Activated CD4-positive, alpha-beta T cell treated with anti-CD3 and anti-CD28 coated beads, Interleukin-2, amount 10 ng/mL, durations not matched to agents 24 days and 14 days (primary cell): Measurements from ENCODE around the gene TAB2. TPM values are rescaled to one million over a fixed set of nuclear protein-coding genes. Genes with fewer than 3 reads are reported as not detected.

ENCODE experiments used
- DNase-seq: peaks from one replicate; pipeline ENCODE4 v3.0.0; 2022
- H3K27ac Mint-ChIP-seq: one replicate; pipeline ENCODE4 v1.8.0; 2022; ENCODE audit warnings: mild to moderate bottlenecking, mixed read lengths
- H3K27me3 Mint-ChIP-seq: one replicate; pipeline ENCODE4 v1.8.0; 2022; ENCODE audit warnings: mixed read lengths
- H3K36me3 Mint-ChIP-seq: one replicate; pipeline ENCODE4 v1.8.0; 2022; ENCODE audit warnings: low read depth, mild to moderate bottlenecking, mixed read lengths
- H3K4me1 Mint-ChIP-seq: one replicate; pipeline ENCODE4 v1.8.0; 2021; ENCODE audit warnings: mixed read lengths
- H3K4me3 Mint-ChIP-seq: one replicate; pipeline ENCODE4 v1.8.0; 2022; ENCODE audit warnings: mild to moderate bottlenecking, moderate library complexity, mixed read lengths
- H3K9me3 Mint-ChIP-seq: one replicate; pipeline ENCODE4 v1.8.0; 2021; ENCODE audit warnings: mixed read lengths
- intact Hi-C: fragments of 100-400 bp; cut with micrococcal nuclease; formaldehyde crosslinking; loops from one replicate; pipeline ENCODE4 v1.15.1; 2023
- total RNA-seq: library from RNA; stranded (reverse); gene quantifications from 2 replicates; pipeline ENCODE4 v1.2.3, GENCODE V29; 2022

TAB2 gene
- total RNA-seq, 1 donor from 2014 or later, result 136 TPM

- Mint-ChIP-seq H3K9me3 (no peaks in the 10 kb centered on the region), H3K4me1 (peaks cover 51% of the 10 kb centered on the region), H3K36me3 (peaks cover 50% of the 10 kb centered on the region), H3K4me3 (no peak overlapping the region), H3K27me3 (no peaks in the 10 kb centered on the region), H3K27ac (no peak overlapping the region)
- DNase-seq, result no peak
- intact Hi-C loops, result no loop called here
Observed at GRCh38 chr6:149354009-149354408, 36.5 kb downstream of the TAB2 start.

GRCh38 chr6:149356081-149356750, 38.7 kb downstream of the TAB2 start:
- DNase-seq, result peak; percentile 55
- peaks cover 54% of the 10 kb centered on the region for H3K36me3 Mint-ChIP-seq
- intact Hi-C loops, result no loop called here
- H3K9me3 Mint-ChIP-seq, result no peaks in the 10 kb centered on the region
- H3K27ac Mint-ChIP-seq, result peak overlapping the region; percentile 15
- no peak overlapping the region for H3K4me3 Mint-ChIP-seq
- peaks cover 57% of the 10 kb centered on the region for H3K4me1 Mint-ChIP-seq
- H3K27me3 Mint-ChIP-seq, result no peaks in the 10 kb centered on the region

GRCh38 chr6:149357726-149358538, 40.4 kb downstream of the TAB2 start:
- H3K4me3 Mint-ChIP-seq, result peak overlapping the region; percentile 21
- peaks cover 63% of the 10 kb centered on the region for H3K4me1 Mint-ChIP-seq
- intact Hi-C loops, result no loop called here
- H3K27ac Mint-ChIP-seq, result peak overlapping the region; percentile 56
- no peaks in the 10 kb centered on the region for H3K27me3 Mint-ChIP-seq
- H3K36me3 Mint-ChIP-seq, result peaks cover 65% of the 10 kb centered on the region
- DNase-seq, result peak; percentile 54
- H3K9me3 Mint-ChIP-seq, result no peaks in the 10 kb centered on the region

GRCh38 chr6:149359440-149359839, 41.9 kb downstream of the TAB2 start:
- intact Hi-C loops, result no loop called here
- no peaks in the 10 kb centered on the region for H3K9me3 Mint-ChIP-seq
- H3K36me3 Mint-ChIP-seq, result peaks cover 66% of the 10 kb centered on the region

GRCh38 chr6:149360536-149360935, 43.0 kb downstream of the TAB2 start:
- H3K27ac Mint-ChIP-seq, result peak overlapping the region; percentile 67
- intact Hi-C loops, result no loop called here
- H3K36me3 Mint-ChIP-seq, result peaks cover 65% of the 10 kb centered on the region
- no peak overlapping the region for H3K4me3 Mint-ChIP-seq
- H3K4me1 Mint-ChIP-seq, result peaks cover 71% of the 10 kb centered on the region
- H3K9me3 Mint-ChIP-seq, result no peaks in the 10 kb centered on the region
- DNase-seq, result no peak
- H3K27me3 Mint-ChIP-seq, result no peaks in the 10 kb centered on the region

More at GRCh38 chr6:149359440-149359839, 41.9 kb downstream of the TAB2 start:
- no peak for DNase-seq
- peak overlapping the region; percentile 12 for H3K4me3 Mint-ChIP-seq
- H3K27me3 Mint-ChIP-seq, result no peaks in the 10 kb centered on the region
- peaks cover 66% of the 10 kb centered on the region for H3K4me1 Mint-ChIP-seq
- peak overlapping the region; percentile 67 for H3K27ac Mint-ChIP-seq

- Mint-ChIP-seq H3K4me3 (no peak overlapping the region), H3K27me3 (no peaks in the 10 kb centered on the region), H3K36me3 (peaks cover 58% of the 10 kb centered on the region), H3K27ac (peak overlapping the region; percentile 38), H3K9me3 (no peaks in the 10 kb centered on the region), H3K4me1 (peaks cover 66% of the 10 kb centered on the region)
- no peak for DNase-seq
- intact Hi-C loops, result no loop called here
Observed at GRCh38 chr6:149362289-149362688, 44.8 kb downstream of the TAB2 start.

DNA sequence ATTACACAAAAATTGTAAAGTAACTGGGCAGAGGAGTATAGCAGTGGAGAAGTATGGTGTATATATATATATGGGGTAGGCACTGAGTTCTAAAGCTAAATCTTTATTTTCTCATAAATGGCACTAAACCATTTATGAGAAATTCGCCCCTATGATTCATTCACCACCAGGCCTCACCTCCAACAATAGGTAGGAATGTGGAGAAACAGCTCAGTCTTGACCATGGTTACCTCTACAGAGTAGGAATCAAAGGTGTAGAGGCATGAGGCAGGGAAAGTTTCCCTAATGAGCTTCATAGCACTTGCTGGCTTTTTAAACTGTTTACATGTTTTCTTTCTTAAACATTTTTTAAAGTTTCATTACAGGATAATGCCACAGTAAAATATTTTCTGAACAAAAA, 45.6 kb downstream of the TAB2 start:
- intact Hi-C loops, result no loop called here
- Mint-ChIP-seq H3K27me3 (no peaks in the 10 kb centered on the region), H3K4me3 (no peak overlapping the region), H3K27ac (no peak overlapping the region), H3K9me3 (no peaks in the 10 kb centered on the region), H3K4me1 (peaks cover 62% of the 10 kb centered on the region), H3K36me3 (peaks cover 50% of the 10 kb centered on the region)
- no peak for DNase-seq

DNA sequence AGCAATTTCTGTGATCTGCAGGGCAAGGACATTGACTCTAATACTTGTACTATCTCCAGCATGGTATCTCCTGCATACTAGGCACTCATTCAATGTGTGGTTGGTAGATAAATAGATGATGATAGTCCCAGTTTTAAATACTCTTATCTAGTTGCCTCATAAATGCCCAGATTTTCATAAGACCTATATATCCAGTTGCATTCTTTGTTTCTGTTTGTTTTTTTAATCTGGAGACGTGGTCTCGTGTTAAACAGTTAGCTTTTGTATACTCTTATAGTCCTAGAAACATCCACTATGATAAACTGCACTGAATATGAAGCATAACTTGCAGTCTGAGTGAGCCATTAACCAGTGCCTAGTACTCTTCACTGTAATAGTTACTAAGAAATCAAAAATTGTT, 47.0 kb downstream of the TAB2 start:
- peaks cover 50% of the 10 kb centered on the region for H3K4me1 Mint-ChIP-seq

DNA sequence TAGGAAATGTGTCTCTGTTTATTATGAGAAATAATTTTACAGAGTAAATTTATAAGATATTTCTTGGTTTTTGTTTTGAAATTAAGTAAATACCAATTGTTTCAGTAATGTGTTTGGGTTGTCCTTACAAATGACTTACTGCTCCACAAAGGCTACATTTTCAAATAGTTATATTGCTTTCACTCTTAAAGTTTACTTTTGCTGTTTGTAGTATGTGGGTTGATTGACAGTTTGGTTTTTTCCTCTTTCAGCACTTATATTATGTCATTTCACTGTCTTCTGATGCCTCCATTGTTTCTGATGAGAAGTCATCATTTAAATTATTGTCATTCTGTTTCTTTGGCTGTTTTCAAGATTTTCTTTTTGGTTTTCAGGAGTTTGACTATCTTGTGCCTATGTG, 47.7 kb downstream of the TAB2 start:
- intact Hi-C loops, result loop anchor here (1.0 to 5.0 kb wide), 2 partner anchors 29 to 42 kb away; no protein-coding TSS in a partner anchor
- Mint-ChIP-seq H3K36me3 (peaks cover 43% of the 10 kb centered on the region), H3K4me3 (peak overlapping the region; percentile 56), H3K9me3 (no peaks in the 10 kb centered on the region), H3K27me3 (no peaks in the 10 kb centered on the region), H3K4me1 (peaks cover 49% of the 10 kb centered on the region), H3K27ac (peak overlapping the region; percentile 63)
- no peak for DNase-seq

More for the DNA sequence above, 47.0 kb downstream of the TAB2 start:
- peak overlapping the region; percentile 58 for H3K4me3 Mint-ChIP-seq
- peak overlapping the region; percentile 56 for H3K27ac Mint-ChIP-seq
- intact Hi-C loops, result no loop called here
- H3K36me3 Mint-ChIP-seq, result peaks cover 42% of the 10 kb centered on the region
- no peak for DNase-seq
- no peaks in the 10 kb centered on the region for H3K9me3 Mint-ChIP-seq
- H3K27me3 Mint-ChIP-seq, result no peaks in the 10 kb centered on the region

GRCh38 chr6:149366267-149366921, 48.9 kb downstream of the TAB2 start:
- Mint-ChIP-seq H3K4me1 (peaks cover 46% of the 10 kb centered on the region), H3K4me3 (no peak overlapping the region), H3K27me3 (no peaks in the 10 kb centered on the region), H3K27ac (no peak overlapping the region), H3K9me3 (no peaks in the 10 kb centered on the region), H3K36me3 (peaks cover 40% of the 10 kb centered on the region)
- peak; percentile 73 for DNase-seq
- intact Hi-C loops, result loop anchor here (5.0 kb wide), 1 partner anchor 41 kb away; no protein-coding TSS in a partner anchor

GRCh38 chr6:149368065-149368464, 50.6 kb downstream of the TAB2 start:
- Mint-ChIP-seq H3K9me3 (no peaks in the 10 kb centered on the region), H3K4me1 (peaks cover 42% of the 10 kb centered on the region), H3K36me3 (peaks cover 35% of the 10 kb centered on the region), H3K4me3 (no peak overlapping the region), H3K27ac (no peak overlapping the region), H3K27me3 (no peaks in the 10 kb centered on the region)
- no peak for DNase-seq
- intact Hi-C loops, result loop anchor here (2.0 to 5.0 kb wide), 3 partner anchors 19 to 49 kb away; no protein-coding TSS in a partner anchor

DNA sequence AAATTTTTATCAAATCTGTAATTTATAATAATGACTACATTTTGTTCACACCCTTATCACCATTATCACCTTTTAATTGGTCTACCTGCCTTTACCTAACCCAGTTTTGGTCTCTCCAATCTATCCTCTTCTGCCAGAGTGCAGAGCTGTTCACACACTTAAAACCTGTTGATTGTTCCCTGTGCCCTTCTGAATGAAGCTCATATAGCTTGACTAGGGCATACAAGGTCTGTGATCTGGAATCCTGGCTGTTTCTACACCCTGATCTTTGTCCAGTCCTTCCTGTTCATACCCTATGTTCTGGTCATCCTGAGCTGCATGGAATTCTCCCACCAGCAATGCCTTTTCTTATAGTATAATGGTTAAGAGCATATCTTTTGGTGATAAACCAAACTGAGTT, 53.6 kb downstream of the TAB2 start:
- peaks cover 50% of the 10 kb centered on the region for H3K36me3 Mint-ChIP-seq
- H3K27me3 Mint-ChIP-seq, result no peaks in the 10 kb centered on the region
- H3K9me3 Mint-ChIP-seq, result no peaks in the 10 kb centered on the region
- intact Hi-C loops, result loop anchor here (1.0 kb wide), 1 partner anchor 9 kb away; no protein-coding TSS in a partner anchor
- DNase-seq, result no peak
- peak overlapping the region; percentile 66 for H3K27ac Mint-ChIP-seq
- peak overlapping the region; percentile 28 for H3K4me3 Mint-ChIP-seq
- H3K4me1 Mint-ChIP-seq, result peaks cover 47% of the 10 kb centered on the region

DNA sequence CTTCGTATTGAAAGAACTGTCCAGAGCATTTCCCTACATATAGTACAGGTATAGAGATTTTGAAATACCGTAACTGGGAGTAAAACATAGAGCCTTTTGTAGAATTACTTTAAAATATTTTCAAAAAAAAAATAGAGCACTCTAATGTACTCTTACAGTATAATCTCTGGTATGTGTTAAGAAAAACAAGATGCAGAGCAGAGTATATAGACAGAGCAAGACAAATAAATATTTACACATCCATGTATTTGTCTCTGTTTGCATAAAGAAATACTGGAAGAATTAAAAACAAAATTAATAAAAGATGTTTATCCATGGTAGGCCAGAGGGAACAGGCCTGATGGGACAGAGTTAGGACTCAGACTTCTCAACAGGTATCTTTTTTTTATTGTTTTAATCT, 54.5 kb downstream of the TAB2 start:
- intact Hi-C loops, result no loop called here
- H3K4me1 Mint-ChIP-seq, result peaks cover 54% of the 10 kb centered on the region
- no peaks in the 10 kb centered on the region for H3K9me3 Mint-ChIP-seq

GRCh38 chr6:149373511-149373910, 56.0 kb downstream of the TAB2 start:
- DNase-seq, result no peak
- peak overlapping the region; percentile 83 for H3K27ac Mint-ChIP-seq
- intact Hi-C loops, result no loop called here
- peaks cover 66% of the 10 kb centered on the region for H3K36me3 Mint-ChIP-seq
- H3K27me3 Mint-ChIP-seq, result no peaks in the 10 kb centered on the region
- H3K4me1 Mint-ChIP-seq, result peaks cover 58% of the 10 kb centered on the region
- no peaks in the 10 kb centered on the region for H3K9me3 Mint-ChIP-seq
- H3K4me3 Mint-ChIP-seq, result peak overlapping the region; percentile 36

More for the DNA sequence above, 54.5 kb downstream of the TAB2 start:
- H3K27me3 Mint-ChIP-seq, result no peaks in the 10 kb centered on the region
- H3K4me3 Mint-ChIP-seq, result no peak overlapping the region
- H3K36me3 Mint-ChIP-seq, result peaks cover 57% of the 10 kb centered on the region
- DNase-seq, result no peak
- no peak overlapping the region for H3K27ac Mint-ChIP-seq
